K562 (cell line): Measurements from ENCODE around the gene WDPCP. TPM values are rescaled to one million over a fixed set of nuclear protein-coding genes. Genes with fewer than 3 reads are reported as not detected.
A peak's percentile ranks its signal among the peaks of the same experiment; 100 is the strongest.

Experiments
- ATAC-seq: fragments of 200-7000 bp; cut with Tn5 transposase; 3 replicates; pipeline ENCODE4 v1.9.1; 2020; ENCODE audit warnings: moderate library complexity
- BruUV-seq: library from RNA; stranded (reverse); fragments of 400-500 nt; replicated peaks from 2 replicates; lab custom pipeline; 2021; lab: Mats Ljungman, UMichigan
- CTCF ChIA-PET: fragments of 300-600 bp; formaldehyde crosslinking; extraction: SDS; loops from one replicate; lab custom pipeline; 2021; ENCODE audit warnings: low intra/inter-chr PET ratio; lab: Yijun Ruan, JAX
- POLR2A ChIA-PET: fragments of 300-600, 350-650 bp; sonication (Branson Sonifier 250); formaldehyde crosslinking; extraction: SDS; loops from one replicate; lab custom pipeline; 2021; ENCODE audit warnings: antibody characterized with exemption, inconsistent platforms; lab: Yijun Ruan, JAX
- DNase-seq, 4 experiments: peaks; one replicate each; pipeline versions ENCODE4 v3.0.0 to v3.0.0-alpha.2; 2011 to 2018; ENCODE audit warnings: low spot score in 3 of 4, mixed read lengths in 3 of 4; ENCODE audit errors: extremely low read depth in 1 of 4
- FAIRE-seq: peaks from 2 replicates; lab custom pipeline; 2011; peaks lifted over from hg19 to GRCh38; lab: Jason Lieb, UNC
- H2AFZ ChIP-seq: 2 replicates; pipeline ENCODE4 v1.6.0; 2011; ENCODE audit warnings: low read depth, low read length, control low read depth, inconsistent platforms
- H3K27ac ChIP-seq: fragments of 200-600 bp; 3 replicates; pipeline ENCODE4 v1.8.0; 2011; ENCODE audit warnings: low read depth, mild to moderate bottlenecking, control low read depth, inconsistent platforms, low read length, moderate library complexity, mixed read lengths; ENCODE audit errors: extremely low read depth
- H3K27me3 ChIP-seq, 2 experiments: fragments of 300-600 bp in 1 of 2; 2 replicates in 1 of 2; 3 replicates in 1 of 2; pipeline versions ENCODE4 v1.6.0 to v1.8.0; 2011; ENCODE audit warnings: inconsistent platforms in 2 of 2, low read length in 2 of 2, mild to moderate bottlenecking in 1 of 2, mixed read lengths in 1 of 2, moderate library complexity in 1 of 2; ENCODE audit not compliant: control insufficient read depth in 2 of 2, insufficient read depth in 2 of 2
- H3K36me3 ChIP-seq: fragments of 300-600 bp; 3 replicates; pipeline ENCODE4 v1.8.0; 2011; ENCODE audit warnings: mild to moderate bottlenecking, low read length, inconsistent platforms; ENCODE audit not compliant: control insufficient read depth, insufficient read depth
- H3K4me1 ChIP-seq, 2 experiments: fragments of 200-600 bp in 1 of 2; replicated peaks in 1 of 2; 2 replicates in 1 of 2; 3 replicates in 1 of 2; pipeline versions ENCODE4 v1.5.1 to v1.8.0; 2011; ENCODE audit warnings: inconsistent platforms in 2 of 2, low read length in 2 of 2, mild to moderate bottlenecking in 1 of 2, mixed read lengths in 1 of 2, moderate library complexity in 1 of 2; ENCODE audit not compliant: control insufficient read depth in 2 of 2, insufficient read depth in 2 of 2
- H3K4me2 ChIP-seq: 2 replicates; pipeline ENCODE4 v1.6.1; 2011; ENCODE audit warnings: low read length, control low read depth, inconsistent platforms, mixed read lengths; ENCODE audit not compliant: insufficient read depth
- H3K4me3 ChIP-seq: fragments of 200-600 bp; sonication (generic), shearing (Covaris generic); 2 replicates; pipeline ENCODE4 v1.5.1; 2016; ENCODE audit warnings: control low read depth, inconsistent platforms
- H3K79me2 ChIP-seq: fragments of 200-600 bp; 3 replicates; pipeline ENCODE4 v1.8.0; 2011; ENCODE audit warnings: low read length, inconsistent platforms; ENCODE audit not compliant: control insufficient read depth, insufficient read depth
- H3K9ac ChIP-seq, 2 experiments: 2 replicates each; pipeline versions ENCODE4 v1.6.0 to v1.6.1; 2011; ENCODE audit warnings: low read depth in 2 of 2, low read length in 2 of 2, control low read depth in 1 of 2, inconsistent platforms in 1 of 2, mild to moderate bottlenecking in 1 of 2, mixed read lengths in 1 of 2; ENCODE audit not compliant: insufficient read depth in 1 of 2
- H3K9me1 ChIP-seq: one replicate; pipeline ENCODE4 v1.6.0; 2011; ENCODE audit warnings: inconsistent platforms, mild to moderate bottlenecking, low read length, moderate library complexity; ENCODE audit not compliant: control insufficient read depth, insufficient read depth
- H3K9me3 ChIP-seq: replicated peaks from 2 replicates; pipeline ENCODE4 v1.5.1; 2011; ENCODE audit warnings: low read depth, low read length, inconsistent platforms; ENCODE audit not compliant: control insufficient read depth, insufficient read depth
- H4K20me1 ChIP-seq: replicated peaks from 2 replicates; pipeline ENCODE4 v1.6.1; 2011; ENCODE audit warnings: low read length, inconsistent platforms, mixed read lengths; ENCODE audit not compliant: control insufficient read depth, insufficient read depth
- DACH1 ChIP-seq: fragments of 450-650 bp; IDR thresholded peaks from 2 replicates; pipeline ENCODE4 v1.6.1; 2018; ENCODE audit not compliant: partially characterized antibody
- E2F8 ChIP-seq: fragments of 450-650 bp; IDR thresholded peaks from 2 replicates; pipeline ENCODE4 v1.7.1; 2018; ENCODE audit warnings: mild to moderate bottlenecking, low read depth; ENCODE audit not compliant: partially characterized antibody
- KLF16 ChIP-seq: IDR thresholded peaks from 2 replicates; pipeline ENCODE4 v1.6.1; 2016; ENCODE audit warnings: antibody characterized with exemption
- PYGO2 ChIP-seq: fragments of 450-650 bp; IDR thresholded peaks from 2 replicates; pipeline ENCODE4 v1.6.1; 2016; ENCODE audit warnings: mild to moderate bottlenecking, missing genetic modification characterization, moderate library complexity, missing compliant biosample characterization
- SAFB2 ChIP-seq: fragments of 200-400 bp; formaldehyde crosslinking; IDR thresholded peaks from 2 replicates; pipeline ENCODE4 v1.6.1; 2018; ENCODE audit warnings: borderline replicate concordance, low read length, low read depth, moderate library complexity; ENCODE audit not compliant: severe bottlenecking
- THAP7 ChIP-seq: fragments of 250-450 bp; sonication (Bioruptor Pico); IDR thresholded peaks from 2 replicates; pipeline ENCODE4 v1.5.0; 2021
- TRIM24 ChIP-seq, 2 experiments: fragments of 450-650 bp; IDR thresholded peaks; 2 replicates each; pipeline ENCODE4 v1.6.1; 2016
- ZNF445 ChIP-seq: fragments of 250-450 bp; sonication (Bioruptor Pico); IDR thresholded peaks from 2 replicates; pipeline ENCODE4 v1.4.0; 2020; ENCODE audit warnings: low read depth, mild to moderate bottlenecking, moderate library complexity
- WGBS: fragments of 100-300 bp; shearing (Covaris generic); methylation state at CpG from one replicate; pipeline ENCODE4 v1.1.6; 2016; ENCODE audit warnings: low coverage, mixed read lengths; ENCODE audit not compliant: insufficient coverage; ENCODE audit errors: missing lambda C conversion rate; 5-methylcytosine and 5-hydroxymethylcytosine counted together
- in situ Hi-C: fragments of 300-500 bp; cut with MboI; formaldehyde crosslinking; loops from 4 replicates; pipeline ENCODE4 v1.15.0; 2018; ENCODE audit warnings: inconsistent platforms, mixed read lengths
- intact Hi-C: fragments of 100-400 bp; cut with micrococcal nuclease; formaldehyde crosslinking; loops from 2 replicates; pipeline ENCODE4 v1.14.2; 2022
- polyA plus RNA-seq, 8 experiments: library from polyadenylated mRNA; depleted of rRNA in 4 of 8; stranded (reverse) in 5 of 8; unstranded in 3 of 8; fragments of >200 nt; fragmentation: Nextera tagmentation in 2 of 8; fragmentation: Illumina TruSeq in 1 of 8; extraction: Ambion mirVana in 2 of 8; extraction: Trizol in 1 of 8; gene quantifications; 2 replicates each; pipeline versions ENCODE4 v1.2.1 to v1.2.3, GENCODE V29; 2011 to 2014; ENCODE audit warnings: inconsistent platforms in 1 of 8, missing spikeins in 1 of 8
- total RNA-seq, 7 experiments: library from RNA; depleted of rRNA in 6 of 7; stranded (reverse); fragments of >200 nt in 6 of 7; fragmentation: Illumina TruSeq in 2 of 7; extraction: Trizol in 2 of 7; gene quantifications; 2 replicates each; pipeline versions ENCODE4 v1.2.1 to v1.2.3, GENCODE V29; 2011 to 2021; ENCODE audit warnings: low replicate concordance in 1 of 7

The WDPCP gene
- total and polyA plus RNA-seq, 9 of the 15 experiments (the other 6 are each of a cell fraction or from before 2014, with no cell fraction given) = 1.4 to 6.4 (median 5.5) TPM

- CTCF ChIA-PET = no interaction called here
- intact Hi-C loops = no loop called here
- Histone ChIP-seq H3K9me1 (no peaks in the 10 kb centered on the region), H3K4me2 (no peak overlapping the region), H3K9ac (no peak overlapping the region), H4K20me1 (no peaks in the 10 kb centered on the region), H3K9me3 (0 out of 2 replicates have a peak, but pooled peaks cover 2% of the 10 kb centered on the region), H3K27me3 (no peaks in the 10 kb centered on the region), H3K36me3 (no peaks in the 10 kb centered on the region), H3K79me2 (no peaks in the 10 kb centered on the region), H3K4me3 (no peak overlapping the region), H3K4me1 (no peaks in the 10 kb centered on the region; a peak in 1 of 5 replicates), H3K27ac (no peak overlapping the region), H2AFZ (no peak overlapping the region)
- BruUV-seq = no TSS peak
- POLR2A ChIA-PET = no interaction called here
- FAIRE-seq (no peak), DNase-seq (no peak), ATAC-seq (no peak)
- TF ChIP-seq TRIM24 (IDR thresholded peaks at IDR 0.05) (peak in 1 of 2 experiments; percentile 43; a peak in 2 of 4 replicates), KLF16 (no peak)
- 6% methylated on average over 3 of the region's 3 CpGs for WGBS
- in situ Hi-C loops = no loop called here
Observed at GRCh38 chr2:63525905-63526304, 62.4 kb downstream of the WDPCP start.

- no peak overlapping the region for H2AFZ ChIP-seq
- H3K27ac ChIP-seq = no peak overlapping the region
- intact Hi-C loops (no loop called here), in situ Hi-C loops (no loop called here)
- H3K4me3 ChIP-seq = no peak overlapping the region
- no peaks in the 10 kb centered on the region; a peak in 1 of 5 replicates for H3K4me1 ChIP-seq
- H3K27me3 ChIP-seq = no peaks in the 10 kb centered on the region
- DNase-seq (no peak), FAIRE-seq (no peak), ATAC-seq (no peak)
- no peaks in the 10 kb centered on the region for H3K79me2 ChIP-seq
- 0% methylated on average over 1 of the region's 1 CpG for whole genome bisulfite sequencing
- ChIA-PET POLR2A (no interaction called here), CTCF (no interaction called here)
- no peaks in the 10 kb centered on the region for H3K9me1 ChIP-seq
- no peaks in the 10 kb centered on the region for H4K20me1 ChIP-seq
- H3K4me2 ChIP-seq = no peak overlapping the region
- no peak overlapping the region for H3K9ac ChIP-seq
- H3K9me3 ChIP-seq = no peaks in the 10 kb centered on the region
- BruUV-seq = no TSS peak
- no peaks in the 10 kb centered on the region for H3K36me3 ChIP-seq
- TF ChIP-seq DACH1 (no peak), ZNF445 (no peak), PYGO2 (tag) (no peak), E2F8 (no peak), THAP7 (CRISPR knock-in tag) (no peak), SAFB2 (no peak)
Observed at GRCh38 chr2:63522950-63523349, 65.3 kb downstream of the WDPCP start.
